Karpas-422 (cell line): ENCODE measurements around the gene DDX10. TPM values are rescaled to one million over a fixed set of nuclear protein-coding genes. Genes with fewer than 3 reads are reported as not detected.

ENCODE experiments used
- DNase-seq: peaks from one replicate; pipeline ENCODE4 v3.0.0-alpha.2; 2015
- H2AFZ ChIP-seq: fragments of 200-600 bp; sonication (generic); 2 replicates; pipeline ENCODE4 v1.6.1; 2014; ENCODE audit warnings: antibody characterized with exemption, low read length, mixed read lengths
- H3K27ac ChIP-seq: fragments of 200-600 bp; sonication (generic); 2 replicates; pipeline ENCODE4 v1.5.1; 2014; ENCODE audit warnings: mild to moderate bottlenecking, low read length, moderate library complexity
- H3K27me3 ChIP-seq: fragments of 200-600 bp; sonication (generic); 2 replicates; pipeline ENCODE4 v1.6.1; 2014; ENCODE audit warnings: low read length, mixed read lengths
- H3K36me3 ChIP-seq: fragments of 200-600 bp; sonication (generic); 2 replicates; pipeline ENCODE4 v1.6.1; 2014; ENCODE audit warnings: low read length, mixed read lengths; ENCODE audit not compliant: insufficient read depth
- H3K4me1 ChIP-seq: fragments of 200-600 bp; sonication (generic); 2 replicates; pipeline ENCODE4 v1.6.1; 2014; ENCODE audit warnings: mild to moderate bottlenecking, low read length, mixed read lengths
- H3K4me2 ChIP-seq: fragments of 200-600 bp; sonication (generic); 2 replicates; pipeline ENCODE4 v1.6.1; 2014; ENCODE audit warnings: low read length, low read depth, mild to moderate bottlenecking; ENCODE audit not compliant: poor library complexity, severe bottlenecking
- H3K4me3 ChIP-seq: fragments of 200-600 bp; sonication (generic); 2 replicates; pipeline ENCODE4 v1.5.1; 2014; ENCODE audit warnings: mild to moderate bottlenecking, antibody characterized with exemption, low read length, mixed read lengths
- H3K79me2 ChIP-seq: fragments of 200-600 bp; sonication (generic); 2 replicates; pipeline ENCODE4 v1.6.1; 2014; ENCODE audit warnings: mild to moderate bottlenecking, low read length, mixed read lengths
- H3K9ac ChIP-seq: fragments of 200-600 bp; sonication (generic); 2 replicates; pipeline ENCODE4 v1.6.0; 2014; ENCODE audit warnings: low read length
- H3K9me2 ChIP-seq: fragments of 200-600 bp; sonication (generic), shearing (Covaris generic); replicated peaks from 2 replicates; pipeline ENCODE4 v1.6.0; 2014; ENCODE audit warnings: mild to moderate bottlenecking, low read length, moderate library complexity; ENCODE audit not compliant: insufficient read depth
- H3K9me3 ChIP-seq: fragments of 300-700, 200-600 bp; sonication (generic); 2 replicates; pipeline ENCODE4 v1.6.1; 2014; ENCODE audit warnings: low read length, mixed read lengths
- H4K20me1 ChIP-seq: fragments of 200-600 bp; sonication (generic); 2 replicates; pipeline ENCODE4 v1.6.1; 2014; ENCODE audit warnings: mild to moderate bottlenecking, antibody characterized with exemption, low read length, low read depth; ENCODE audit not compliant: insufficient read depth
- total RNA-seq: library from RNA; depleted of rRNA; stranded (reverse); fragments of >200 nt; shearing (Covaris generic); gene quantifications from 2 replicates; pipeline ENCODE4 v1.2.3, GENCODE V29; 2014; ENCODE audit warnings: low replicate concordance

The DDX10 gene
- total RNA-seq, 1 experiment from 2014 or later = 103 TPM

GRCh38 chr11:108870373-108871020 is 205.6 kb downstream of the DDX10 start:
- Histone ChIP-seq H3K4me2 (no peak overlapping the region), H2AFZ (no peak overlapping the region), H3K36me3 (no peaks in the 10 kb centered on the region), H3K9me3 (no peaks in the 10 kb centered on the region), H3K4me1 (peaks cover 33% of the 10 kb centered on the region), H3K27me3 (no peaks in the 10 kb centered on the region), H3K9me2 (no peaks in the 10 kb centered on the region), H3K4me3 (no peak overlapping the region), H4K20me1 (no peaks in the 10 kb centered on the region), H3K27ac (no peak overlapping the region), H3K79me2 (peaks cover 81% of the 10 kb centered on the region), H3K9ac (no peak overlapping the region)
- no peak for DNase-seq

GRCh38 chr11:108871152-108871551 is 206.3 kb downstream of the DDX10 start:
- Histone ChIP-seq H3K4me2 (no peak overlapping the region), H3K9me3 (no peaks in the 10 kb centered on the region), H3K9ac (no peak overlapping the region), H3K27ac (no peak overlapping the region), H3K4me3 (no peak overlapping the region), H3K4me1 (peaks cover 28% of the 10 kb centered on the region), H3K9me2 (no peaks in the 10 kb centered on the region), H3K79me2 (peaks cover 79% of the 10 kb centered on the region), H3K27me3 (no peaks in the 10 kb centered on the region), H3K36me3 (no peaks in the 10 kb centered on the region), H2AFZ (no peak overlapping the region), H4K20me1 (no peaks in the 10 kb centered on the region)
- peak; percentile 84 for DNase-seq

- H3K27me3 ChIP-seq = no peaks in the 10 kb centered on the region
- no peak overlapping the region for H3K27ac ChIP-seq
- peaks cover 21% of the 10 kb centered on the region for H3K4me1 ChIP-seq
- no peaks in the 10 kb centered on the region for H4K20me1 ChIP-seq
- no peak for DNase-seq
- no peak overlapping the region for H2AFZ ChIP-seq
- H3K9me2 ChIP-seq = no peaks in the 10 kb centered on the region
- H3K4me3 ChIP-seq = no peak overlapping the region
- no peak overlapping the region for H3K4me2 ChIP-seq
- no peaks in the 10 kb centered on the region for H3K36me3 ChIP-seq
- no peaks in the 10 kb centered on the region for H3K9me3 ChIP-seq
- H3K9ac ChIP-seq = no peak overlapping the region
- H3K79me2 ChIP-seq = peaks cover 79% of the 10 kb centered on the region
Observed at GRCh38 chr11:108871867-108872266, 207.0 kb downstream of the DDX10 start.

- Histone ChIP-seq H3K4me3 (no peak overlapping the region), H3K79me2 (peaks cover 77% of the 10 kb centered on the region), H3K27me3 (no peaks in the 10 kb centered on the region), H4K20me1 (no peaks in the 10 kb centered on the region), H3K9me3 (no peaks in the 10 kb centered on the region), H3K4me2 (no peak overlapping the region), H3K4me1 (peaks cover 11% of the 10 kb centered on the region), H3K9me2 (no peaks in the 10 kb centered on the region), H3K36me3 (no peaks in the 10 kb centered on the region), H3K27ac (no peak overlapping the region), H2AFZ (no peak overlapping the region), H3K9ac (no peak overlapping the region)
- no peak for DNase-seq
Observed at GRCh38 chr11:108872781-108873291, 208.0 kb downstream of the DDX10 start.

- no peak overlapping the region for H3K4me2 ChIP-seq
Observed at GRCh38 chr11:108873310-108873709, 208.4 kb downstream of the DDX10 start.

GRCh38 chr11:108873941-108874340 is 209.1 kb downstream of the DDX10 start:
- no peak overlapping the region for H3K27ac ChIP-seq
- H3K9me2 ChIP-seq = no peaks in the 10 kb centered on the region
- no peak for DNase-seq
- H2AFZ ChIP-seq = no peak overlapping the region
- H3K27me3 ChIP-seq = no peaks in the 10 kb centered on the region
- H3K4me3 ChIP-seq = no peak overlapping the region
- no peaks in the 10 kb centered on the region for H3K9me3 ChIP-seq
- H3K36me3 ChIP-seq = no peaks in the 10 kb centered on the region
- H3K9ac ChIP-seq = no peak overlapping the region
- peaks cover 8% of the 10 kb centered on the region; the same call in 1 of the 2 replicates for H3K4me1 ChIP-seq
- H3K79me2 ChIP-seq = peaks cover 70% of the 10 kb centered on the region
- H4K20me1 ChIP-seq = no peaks in the 10 kb centered on the region
- H3K4me2 ChIP-seq = no peak overlapping the region

More at GRCh38 chr11:108873310-108873709, 208.4 kb downstream of the DDX10 start:
- H3K9me3 ChIP-seq = no peaks in the 10 kb centered on the region
- peaks cover 8% of the 10 kb centered on the region; the same call in 1 of the 2 replicates for H3K4me1 ChIP-seq
- H4K20me1 ChIP-seq = no peaks in the 10 kb centered on the region
- no peaks in the 10 kb centered on the region for H3K36me3 ChIP-seq
- H3K4me3 ChIP-seq = no peak overlapping the region
- no peaks in the 10 kb centered on the region for H3K9me2 ChIP-seq
- H3K9ac ChIP-seq = no peak overlapping the region
- no peak for DNase-seq
- peaks cover 76% of the 10 kb centered on the region for H3K79me2 ChIP-seq
- H3K27ac ChIP-seq = no peak overlapping the region
- H3K27me3 ChIP-seq = no peaks in the 10 kb centered on the region
- H2AFZ ChIP-seq = no peak overlapping the region

GRCh38 chr11:108875134-108875533 is 210.3 kb downstream of the DDX10 start:
- peaks cover 64% of the 10 kb centered on the region for H3K79me2 ChIP-seq
- H3K27ac ChIP-seq = no peak overlapping the region
- no peaks in the 10 kb centered on the region for H3K9me2 ChIP-seq
- no peak overlapping the region for H3K4me2 ChIP-seq
- no peaks in the 10 kb centered on the region for H3K36me3 ChIP-seq
- no peak overlapping the region for H3K9ac ChIP-seq
- DNase-seq = no peak
- no peak overlapping the region for H2AFZ ChIP-seq
- no peaks in the 10 kb centered on the region for H3K9me3 ChIP-seq
- peaks cover 8% of the 10 kb centered on the region; the same call in 1 of the 2 replicates for H3K4me1 ChIP-seq
- no peaks in the 10 kb centered on the region for H3K27me3 ChIP-seq
- no peak overlapping the region for H3K4me3 ChIP-seq
- no peaks in the 10 kb centered on the region for H4K20me1 ChIP-seq

GRCh38 chr11:108877178-108877577 is 212.3 kb downstream of the DDX10 start:
- Histone ChIP-seq H3K9ac (no peak overlapping the region), H3K9me3 (no peaks in the 10 kb centered on the region), H2AFZ (no peak overlapping the region), H3K27me3 (no peaks in the 10 kb centered on the region), H3K9me2 (no peaks in the 10 kb centered on the region), H3K4me1 (peaks cover 5% of the 10 kb centered on the region; the same call in 1 of the 2 replicates), H3K4me2 (no peak overlapping the region), H3K27ac (no peak overlapping the region), H3K4me3 (no peak overlapping the region), H4K20me1 (no peaks in the 10 kb centered on the region), H3K36me3 (no peaks in the 10 kb centered on the region), H3K79me2 (peaks cover 64% of the 10 kb centered on the region)
- DNase-seq = no peak
